ENCODE data around the gene RHOH.
"Not testable (repeated sequence)": the region's sequence is repeated elsewhere in the genome, so short reads cannot be mapped to it uniquely, and the experiment has no call there.

Gene RHOH, protein sequence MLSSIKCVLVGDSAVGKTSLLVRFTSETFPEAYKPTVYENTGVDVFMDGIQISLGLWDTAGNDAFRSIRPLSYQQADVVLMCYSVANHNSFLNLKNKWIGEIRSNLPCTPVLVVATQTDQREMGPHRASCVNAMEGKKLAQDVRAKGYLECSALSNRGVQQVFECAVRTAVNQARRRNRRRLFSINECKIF

DNA sequence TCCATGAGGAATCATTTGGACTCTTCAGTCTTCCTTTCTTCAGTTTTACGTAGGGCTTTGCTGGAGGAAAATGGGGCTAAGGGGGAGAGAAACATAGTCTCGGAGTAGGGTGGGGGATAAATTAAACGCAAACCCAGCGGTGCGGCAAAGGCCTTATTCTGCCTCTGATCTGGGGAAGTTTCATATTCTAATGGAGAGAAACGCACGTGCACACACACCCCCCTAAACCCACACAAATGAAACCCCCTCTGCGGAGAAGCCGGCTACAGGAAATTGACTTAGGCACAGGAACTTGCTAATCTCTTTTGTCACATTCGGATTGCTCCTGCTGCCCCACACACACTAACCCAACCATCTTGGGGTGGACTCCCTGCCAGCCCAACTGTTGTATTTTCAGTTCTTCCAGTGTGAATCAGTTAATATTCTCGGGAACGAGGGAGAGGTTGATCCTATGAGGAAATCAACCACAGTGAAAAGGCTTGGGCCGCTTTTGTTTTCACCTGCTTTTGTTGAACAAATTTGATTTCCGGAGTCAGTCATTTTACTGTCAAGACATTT is at the start of gene RHOH:
Gene RHOH (plus strand): TSS at position 308 of the 558 bp plus-strand sequence. CDS start 46,356 bp downstream, outside the sequence.
- ChIA-PET CTCF (interaction anchor here (0.5 to 1.0 kb wide), 3 partner anchors 113 to 503 kb away, joined by 3 to 5 read pairs (median 3); no protein-coding TSS in a partner anchor), POLR2A (no interaction called here)
- H3K27ac ChIP-seq (ENCODE audit: extremely low read depth, low read depth, low read length) = no peak within 1 kb of the TSS
- H3K4me3 ChIP-seq (ENCODE audit: low read depth, low read length) = no peak within 1 kb of the TSS
- H3K4me1 ChIP-seq (ENCODE audit: control insufficient read depth, insufficient read depth, low read length) = no peaks in the 10 kb centered on the region
- H3K9me3 ChIP-seq (ENCODE audit: control insufficient read depth, insufficient read depth, low read depth, low read length) = no peaks in the 10 kb centered on the region
- H3K36me3 ChIP-seq (ENCODE audit: control insufficient read depth in 2 of 2, insufficient read depth in 1 of 2, low read length in 2 of 2) = no peaks in the 10 kb centered on the region
- no peak for TF ChIP-seq ZNF561 (tag by site-specific recombination; IDR thresholded peaks at IDR 0.05; ENCODE audit: borderline replicate concordance)
- no peak for TF ChIP-seq ZNF837 (tag by site-specific recombination; IDR thresholded peaks at IDR 0.05)
- TF ChIP-seq TCF7L2 (IDR thresholded peaks at IDR 0.05; ENCODE audit: borderline replicate concordance, low read depth, low read length) = no peak
- no peak for TF ChIP-seq ZNF112 (tag by site-specific recombination; IDR thresholded peaks at IDR 0.05)
- no peak for TF ChIP-seq ZNF707 (tag by site-specific recombination; IDR thresholded peaks at IDR 0.05)
- TF ChIP-seq ZNF544 (tag by site-specific recombination; IDR thresholded peaks at IDR 0.05) = no peak
- TF ChIP-seq, protein P1, sequence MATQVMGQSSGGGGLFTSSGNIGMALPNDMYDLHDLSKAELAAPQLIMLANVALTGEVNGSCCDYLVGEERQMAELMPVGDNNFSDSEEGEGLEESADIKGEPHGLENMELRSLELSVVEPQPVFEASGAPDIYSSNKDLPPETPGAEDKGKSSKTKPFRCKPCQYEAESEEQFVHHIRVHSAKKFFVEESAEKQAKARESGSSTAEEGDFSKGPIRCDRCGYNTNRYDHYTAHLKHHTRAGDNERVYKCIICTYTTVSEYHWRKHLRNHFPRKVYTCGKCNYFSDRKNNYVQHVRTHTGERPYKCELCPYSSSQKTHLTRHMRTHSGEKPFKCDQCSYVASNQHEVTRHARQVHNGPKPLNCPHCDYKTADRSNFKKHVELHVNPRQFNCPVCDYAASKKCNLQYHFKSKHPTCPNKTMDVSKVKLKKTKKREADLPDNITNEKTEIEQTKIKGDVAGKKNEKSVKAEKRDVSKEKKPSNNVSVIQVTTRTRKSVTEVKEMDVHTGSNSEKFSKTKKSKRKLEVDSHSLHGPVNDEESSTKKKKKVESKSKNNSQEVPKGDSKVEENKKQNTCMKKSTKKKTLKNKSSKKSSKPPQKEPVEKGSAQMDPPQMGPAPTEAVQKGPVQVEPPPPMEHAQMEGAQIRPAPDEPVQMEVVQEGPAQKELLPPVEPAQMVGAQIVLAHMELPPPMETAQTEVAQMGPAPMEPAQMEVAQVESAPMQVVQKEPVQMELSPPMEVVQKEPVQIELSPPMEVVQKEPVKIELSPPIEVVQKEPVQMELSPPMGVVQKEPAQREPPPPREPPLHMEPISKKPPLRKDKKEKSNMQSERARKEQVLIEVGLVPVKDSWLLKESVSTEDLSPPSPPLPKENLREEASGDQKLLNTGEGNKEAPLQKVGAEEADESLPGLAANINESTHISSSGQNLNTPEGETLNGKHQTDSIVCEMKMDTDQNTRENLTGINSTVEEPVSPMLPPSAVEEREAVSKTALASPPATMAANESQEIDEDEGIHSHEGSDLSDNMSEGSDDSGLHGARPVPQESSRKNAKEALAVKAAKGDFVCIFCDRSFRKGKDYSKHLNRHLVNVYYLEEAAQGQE (tag by site-specific recombination; IDR thresholded peaks at IDR 0.05) = no peak
- no peak for TF ChIP-seq ZNF560 (tag by site-specific recombination; IDR thresholded peaks at IDR 0.05; ENCODE audit: borderline replicate concordance)
- no peak for TF ChIP-seq IKZF3 (tag by site-specific recombination; IDR thresholded peaks at IDR 0.05)
- TF ChIP-seq ZNF660 (tag by site-specific recombination; IDR thresholded peaks at IDR 0.05) = no peak
- no peak for TF ChIP-seq ZNF514 (tag by site-specific recombination; IDR thresholded peaks at IDR 0.05)
- no peak for TF ChIP-seq ZNF768 (tag by site-specific recombination; IDR thresholded peaks at IDR 0.05)
- TF ChIP-seq ZNF548 (tag by site-specific recombination; IDR thresholded peaks at IDR 0.05) = no peak
- no peak for TF ChIP-seq ZNF473 (tag by site-specific recombination; IDR thresholded peaks at IDR 0.05)

DNA sequence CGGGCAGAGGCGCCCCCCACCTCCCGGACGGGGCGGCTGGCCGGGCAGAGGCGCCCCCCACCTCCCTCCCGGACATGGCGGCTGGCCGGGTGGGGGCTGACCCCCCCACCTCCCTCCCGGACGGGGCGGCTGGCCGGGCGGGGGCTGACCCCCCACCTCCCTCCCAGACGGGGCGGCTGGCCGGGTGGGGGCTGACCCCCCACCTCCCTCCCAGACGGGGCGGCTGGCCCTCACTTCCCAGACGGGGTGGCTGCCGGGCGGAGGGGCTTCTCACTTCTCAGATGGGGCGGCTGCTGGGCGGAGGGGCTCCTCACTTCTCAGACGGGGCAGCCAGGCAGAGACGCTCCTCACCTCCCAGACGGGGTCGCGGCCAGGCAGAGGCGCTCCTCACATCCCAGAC is 49.3 kb upstream of the RHOH start:
- POLR2A ChIA-PET = not testable (repeated sequence)

DNA sequence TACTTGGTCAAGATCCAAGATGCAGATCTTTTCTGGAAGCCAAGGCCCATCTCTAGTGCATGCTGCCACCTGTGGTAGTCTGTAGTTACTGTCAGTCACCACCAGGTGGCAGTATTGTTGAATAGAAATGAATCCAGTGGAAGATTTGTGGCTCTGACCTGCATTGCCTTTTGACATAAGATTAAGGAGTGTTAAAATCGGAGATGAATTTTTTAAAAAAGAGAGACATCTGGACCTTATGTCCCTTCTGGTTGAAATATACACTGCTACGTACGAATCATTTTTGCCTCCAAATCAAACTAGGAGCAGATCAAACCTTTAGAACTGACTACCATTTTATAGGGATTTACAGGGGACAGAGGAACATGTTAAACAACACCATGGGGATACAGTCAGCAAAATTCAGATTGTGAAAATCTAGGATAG is 46.9 kb upstream of the RHOH start:
- CTCF ChIA-PET = interaction anchor here (0.6 to 3.4 kb wide), 11 partner anchors 11 to 175 kb away, joined by 3 to 13 read pairs (median 4); no protein-coding TSS in a partner anchor
- no peak for TF ChIP-seq IKZF3 (tag by site-specific recombination; IDR thresholded peaks at IDR 0.05)
- 0 out of 2 replicates have a peak, but pooled peaks have one; percentile 17 for TF ChIP-seq ZSCAN30 (tag by site-specific recombination; IDR thresholded peaks at IDR 0.05)
- peak; percentile 49 for TF ChIP-seq SCRT1 (tag by site-specific recombination; IDR thresholded peaks at IDR 0.05; ENCODE audit: borderline replicate concordance)
- peak; percentile 62; the same call in 1 of the 2 replicates for TF ChIP-seq ZNF2 (tag by site-specific recombination; IDR thresholded peaks at IDR 0.05)
- no peak for TF ChIP-seq ZNF223 (tag by site-specific recombination; IDR thresholded peaks at IDR 0.05)
- no peak for TF ChIP-seq ZNF157 (tag by site-specific recombination; IDR thresholded peaks at IDR 0.05)
- peak; percentile 61 for TF ChIP-seq ZNF654 (tag by site-specific recombination; IDR thresholded peaks at IDR 0.05; ENCODE audit: low read depth)
- TF ChIP-seq SCRT2 (tag by site-specific recombination; IDR thresholded peaks at IDR 0.05) = peak; percentile 79
- peak; percentile 82 for TF ChIP-seq SETDB1 (IDR thresholded peaks at IDR 0.05; ENCODE audit: insufficient read length, low read length)
- no peak for TF ChIP-seq ZNF664 (tag by site-specific recombination; IDR thresholded peaks at IDR 0.05)
- no peak for TF ChIP-seq ZNF37A (tag by site-specific recombination; IDR thresholded peaks at IDR 0.05)

More for the DNA sequence above, 49.3 kb upstream of the RHOH start:
- peaks cover 0 to 30% of the 10 kb centered on the region in 2 experiments; a peak in 1 of 3 replicates for H3K36me3 ChIP-seq (ENCODE audit: control insufficient read depth in 2 of 2, insufficient read depth in 1 of 2, low read length in 2 of 2)
- H3K9me3 ChIP-seq (ENCODE audit: control insufficient read depth, insufficient read depth, low read depth, low read length); CTCF ChIA-PET; H3K4me1 ChIP-seq (ENCODE audit: control insufficient read depth, insufficient read depth, low read length); H3K27ac ChIP-seq (ENCODE audit: extremely low read depth, low read depth, low read length); H3K4me3 ChIP-seq (ENCODE audit: low read depth, low read length): not testable (repeated sequence)

More for the DNA sequence above, 46.9 kb upstream of the RHOH start:
- H3K36me3 ChIP-seq (ENCODE audit: control insufficient read depth in 2 of 2, insufficient read depth in 1 of 2, low read length in 2 of 2) = peaks cover 0 to 7% of the 10 kb centered on the region in 2 experiments; a peak in 1 of 3 replicates
- no peak overlapping the region for H3K27ac ChIP-seq (ENCODE audit: extremely low read depth, low read depth, low read length)
- H3K4me3 ChIP-seq (ENCODE audit: low read depth, low read length) = no peak overlapping the region
- H3K4me1 ChIP-seq (ENCODE audit: control insufficient read depth, insufficient read depth, low read length) = no peaks in the 10 kb centered on the region
- H3K9me3 ChIP-seq (ENCODE audit: control insufficient read depth, insufficient read depth, low read depth, low read length) = no peaks in the 10 kb centered on the region
- POLR2A ChIA-PET = no interaction called here
